A673 (cell line): ENCODE results near the gene DIP2B.

Experiments
- EZH2 ChIP-seq: fragments of 200-600 bp; sonication (generic); IDR thresholded peaks from 2 replicates; pipeline ENCODE4 v1.6.1; 2017; ENCODE audit warnings: borderline replicate concordance, low read depth, mild to moderate bottlenecking, mixed read lengths, antibody characterized with exemption, low read length; ENCODE audit not compliant: poor library complexity, severe bottlenecking
- TF ChIP-seq, protein P1 (sequence below): fragments of 300-800, 200-600 bp; sonication (generic); conservative IDR thresholded peaks from 2 replicates; pipeline ENCODE4 v1.5.1; 2017; ENCODE audit warnings: low read depth, mild to moderate bottlenecking, antibody characterized with exemption, low read length, moderate library complexity, mixed read lengths

- TF ChIP-seq, protein P1, sequence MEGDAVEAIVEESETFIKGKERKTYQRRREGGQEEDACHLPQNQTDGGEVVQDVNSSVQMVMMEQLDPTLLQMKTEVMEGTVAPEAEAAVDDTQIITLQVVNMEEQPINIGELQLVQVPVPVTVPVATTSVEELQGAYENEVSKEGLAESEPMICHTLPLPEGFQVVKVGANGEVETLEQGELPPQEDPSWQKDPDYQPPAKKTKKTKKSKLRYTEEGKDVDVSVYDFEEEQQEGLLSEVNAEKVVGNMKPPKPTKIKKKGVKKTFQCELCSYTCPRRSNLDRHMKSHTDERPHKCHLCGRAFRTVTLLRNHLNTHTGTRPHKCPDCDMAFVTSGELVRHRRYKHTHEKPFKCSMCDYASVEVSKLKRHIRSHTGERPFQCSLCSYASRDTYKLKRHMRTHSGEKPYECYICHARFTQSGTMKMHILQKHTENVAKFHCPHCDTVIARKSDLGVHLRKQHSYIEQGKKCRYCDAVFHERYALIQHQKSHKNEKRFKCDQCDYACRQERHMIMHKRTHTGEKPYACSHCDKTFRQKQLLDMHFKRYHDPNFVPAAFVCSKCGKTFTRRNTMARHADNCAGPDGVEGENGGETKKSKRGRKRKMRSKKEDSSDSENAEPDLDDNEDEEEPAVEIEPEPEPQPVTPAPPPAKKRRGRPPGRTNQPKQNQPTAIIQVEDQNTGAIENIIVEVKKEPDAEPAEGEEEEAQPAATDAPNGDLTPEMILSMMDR, result no peak
- no peak for TF ChIP-seq EZH2
Observed at GRCh38 chr12:50772470-50772869, 267.7 kb downstream of the DIP2B start.
